Parathyroid adenoma (tissue), 2 donors: Measurements from ENCODE around the gene CXCL11.
"Not testable (repeated sequence)": the region's sequence is repeated elsewhere in the genome, so short reads cannot be mapped to it uniquely, and the experiment has no call there.

ENCODE experiments used
- H2AFZ ChIP-seq: fragments of 300-600 bp; sonication (generic); one replicate; pipeline ENCODE4 v1.7.0; 2017; ENCODE audit warnings: antibody characterized with exemption, mild to moderate bottlenecking
- H3K27ac ChIP-seq: fragments of 300-600 bp; sonication (generic); one replicate; pipeline ENCODE4 v1.7.0; 2017
- H3K27me3 ChIP-seq: fragments of 300-600 bp; sonication (generic); one replicate; pipeline ENCODE4 v1.7.0; 2017; ENCODE audit warnings: low read length; ENCODE audit not compliant: control insufficient read depth, insufficient read depth
- H3K36me3 ChIP-seq: fragments of 300-600 bp; sonication (generic); one replicate; pipeline ENCODE4 v1.7.0; 2017; ENCODE audit warnings: low read length; ENCODE audit not compliant: control insufficient read depth, insufficient read depth
- H3K4me1 ChIP-seq: fragments of 300-600 bp; sonication (generic); one replicate; pipeline ENCODE4 v1.7.0; 2017; ENCODE audit warnings: control low read depth
- H3K4me2 ChIP-seq: fragments of 300-600 bp; sonication (generic); one replicate; pipeline ENCODE4 v1.7.0; 2017; ENCODE audit warnings: low read length
- H3K4me3 ChIP-seq: fragments of 300-600 bp; sonication (generic); one replicate; pipeline ENCODE4 v1.7.0; 2017; ENCODE audit warnings: low read depth, low read length
- H3K79me2 ChIP-seq: fragments of 300-600 bp; sonication (generic); one replicate; pipeline ENCODE4 v1.7.0; 2017; ENCODE audit warnings: control low read depth
- H3K9ac ChIP-seq: fragments of 300-600 bp; sonication (generic); one replicate; pipeline ENCODE4 v1.7.0; 2017; ENCODE audit warnings: mild to moderate bottlenecking
- H3K9me3 ChIP-seq: fragments of 300-600 bp; sonication (generic); one replicate; pipeline ENCODE4 v1.7.0; 2017; ENCODE audit warnings: low read length; ENCODE audit not compliant: control insufficient read depth
- TF ChIP-seq, protein P1 (sequence below): fragments of 300-600 bp; sonication (generic); IDR thresholded peaks from one replicate; pipeline ENCODE4 v1.7.0; 2017; ENCODE audit warnings: antibody characterized with exemption, mild to moderate bottlenecking
- donor health status: primary hyperparathyroidism.

Gene CXCL11

DNA sequence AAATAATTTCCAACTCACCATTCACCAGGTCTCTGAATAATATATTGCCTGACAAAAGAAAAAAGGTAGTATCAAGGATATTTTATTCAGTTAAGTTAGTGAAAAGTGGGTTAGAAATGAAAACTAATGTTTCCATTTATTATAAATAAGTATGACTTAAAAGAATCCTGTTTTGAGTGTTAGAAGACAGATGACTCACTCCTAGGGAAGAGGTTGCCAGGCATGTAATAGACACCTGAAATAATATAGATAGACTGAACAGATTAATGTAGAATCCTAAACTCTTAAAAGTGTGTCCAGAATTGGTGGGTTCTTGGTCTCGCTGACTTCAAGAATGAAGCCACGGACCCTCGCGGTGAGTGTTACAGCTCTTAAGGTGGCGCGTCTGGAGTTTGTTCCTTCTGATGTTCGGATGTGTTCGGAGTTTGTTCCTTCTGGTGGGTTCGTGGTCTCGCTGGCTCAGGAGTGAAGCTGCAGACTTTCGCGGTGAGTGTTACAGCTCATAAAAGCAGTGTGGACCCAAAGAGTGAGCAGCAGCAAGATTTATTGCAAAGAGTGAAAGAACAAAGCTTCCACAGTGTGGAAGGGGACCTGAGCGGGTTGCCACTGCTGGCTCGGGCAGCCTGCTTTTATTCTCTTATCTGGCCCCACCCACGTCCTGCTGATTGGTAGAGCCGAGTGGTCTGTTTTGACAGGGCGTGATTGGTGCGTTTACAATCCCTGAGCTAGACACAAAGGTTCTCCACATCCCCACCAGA, 6.5 kb upstream of the CXCL11 start:
- not testable (repeated sequence) for H3K4me3 ChIP-seq, H3K79me2 ChIP-seq, H3K9me3 ChIP-seq, H3K4me1 ChIP-seq, H2AFZ ChIP-seq, H3K27ac ChIP-seq, H3K9ac ChIP-seq, H3K27me3 ChIP-seq, H3K4me2 ChIP-seq, H3K36me3 ChIP-seq

- Histone ChIP-seq H3K27ac (no peak overlapping the region), H3K4me1 (no peaks in the 10 kb centered on the region), H3K9me3 (no peaks in the 10 kb centered on the region), H2AFZ (no peak overlapping the region), H3K27me3 (no peaks in the 10 kb centered on the region), H3K4me2 (no peak overlapping the region), H3K9ac (no peak overlapping the region), H3K36me3 (no peaks in the 10 kb centered on the region), H3K4me3 (no peak overlapping the region), H3K79me2 (no peaks in the 10 kb centered on the region)
- TF ChIP-seq, protein P1, sequence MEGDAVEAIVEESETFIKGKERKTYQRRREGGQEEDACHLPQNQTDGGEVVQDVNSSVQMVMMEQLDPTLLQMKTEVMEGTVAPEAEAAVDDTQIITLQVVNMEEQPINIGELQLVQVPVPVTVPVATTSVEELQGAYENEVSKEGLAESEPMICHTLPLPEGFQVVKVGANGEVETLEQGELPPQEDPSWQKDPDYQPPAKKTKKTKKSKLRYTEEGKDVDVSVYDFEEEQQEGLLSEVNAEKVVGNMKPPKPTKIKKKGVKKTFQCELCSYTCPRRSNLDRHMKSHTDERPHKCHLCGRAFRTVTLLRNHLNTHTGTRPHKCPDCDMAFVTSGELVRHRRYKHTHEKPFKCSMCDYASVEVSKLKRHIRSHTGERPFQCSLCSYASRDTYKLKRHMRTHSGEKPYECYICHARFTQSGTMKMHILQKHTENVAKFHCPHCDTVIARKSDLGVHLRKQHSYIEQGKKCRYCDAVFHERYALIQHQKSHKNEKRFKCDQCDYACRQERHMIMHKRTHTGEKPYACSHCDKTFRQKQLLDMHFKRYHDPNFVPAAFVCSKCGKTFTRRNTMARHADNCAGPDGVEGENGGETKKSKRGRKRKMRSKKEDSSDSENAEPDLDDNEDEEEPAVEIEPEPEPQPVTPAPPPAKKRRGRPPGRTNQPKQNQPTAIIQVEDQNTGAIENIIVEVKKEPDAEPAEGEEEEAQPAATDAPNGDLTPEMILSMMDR = no peak
Observed at GRCh38 chr4:76036855-76037254, 985 bp upstream of the CXCL11 start.

- no peak overlapping the region for H3K27ac ChIP-seq
- H3K9ac ChIP-seq = no peak overlapping the region
- no peak overlapping the region for H3K4me3 ChIP-seq
- H3K27me3 ChIP-seq = no peaks in the 10 kb centered on the region
- H2AFZ ChIP-seq = no peak overlapping the region
- H3K4me1 ChIP-seq = no peaks in the 10 kb centered on the region
- TF ChIP-seq, protein P1 = no peak
- no peak overlapping the region for H3K4me2 ChIP-seq
- no peaks in the 10 kb centered on the region for H3K36me3 ChIP-seq
- H3K9me3 ChIP-seq = no peaks in the 10 kb centered on the region
- no peaks in the 10 kb centered on the region for H3K79me2 ChIP-seq
Observed at GRCh38 chr4:76035141-76035540, 729 bp downstream of the CXCL11 start.

DNA sequence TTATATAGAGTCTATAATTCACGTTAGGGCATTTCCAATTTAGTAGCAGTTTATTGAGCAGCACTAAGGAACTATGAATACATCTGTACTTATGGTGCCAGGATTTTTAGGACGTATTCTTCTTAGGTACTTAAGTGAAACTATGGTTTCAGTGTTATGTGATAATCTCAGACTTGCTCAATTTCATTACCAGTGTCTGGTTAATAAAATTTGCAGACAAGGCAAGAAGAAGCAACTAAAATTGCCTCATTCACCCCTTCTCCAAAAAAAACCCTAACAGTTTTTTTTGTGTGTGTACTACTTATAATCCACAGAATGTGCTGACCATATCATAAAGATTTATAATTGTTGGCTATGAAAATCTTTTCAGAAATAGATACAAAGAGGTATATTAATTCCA, 6.6 kb downstream of the CXCL11 start:
- H3K4me2 ChIP-seq = no peak overlapping the region
- no peaks in the 10 kb centered on the region for H3K79me2 ChIP-seq
- H3K36me3 ChIP-seq = no peaks in the 10 kb centered on the region
- no peaks in the 10 kb centered on the region for H3K4me1 ChIP-seq
- H3K9me3 ChIP-seq = no peaks in the 10 kb centered on the region
- no peak overlapping the region for H3K4me3 ChIP-seq
- no peak overlapping the region for H3K27ac ChIP-seq
- H3K27me3 ChIP-seq = no peaks in the 10 kb centered on the region
- TF ChIP-seq, protein P1 = no peak
- no peak overlapping the region for H2AFZ ChIP-seq
- H3K9ac ChIP-seq = no peak overlapping the region

- Histone ChIP-seq H3K27me3 (no peaks in the 10 kb centered on the region), H3K36me3 (no peaks in the 10 kb centered on the region), H3K9ac (no peak overlapping the region), H3K4me1 (no peaks in the 10 kb centered on the region), H3K27ac (no peak overlapping the region), H3K79me2 (no peaks in the 10 kb centered on the region), H3K4me2 (peak overlapping the region; percentile 2), H2AFZ (no peak overlapping the region), H3K4me3 (no peak overlapping the region), H3K9me3 (no peaks in the 10 kb centered on the region)
- TF ChIP-seq, protein P1 = no peak
Observed at GRCh38 chr4:76028350-76028765, 7.5 kb downstream of the CXCL11 start.
